Amniotic stem cell (primary cell): ENCODE data around the gene TSPOAP1.

Experiments
- DNase-seq: peaks from one replicate; lab custom pipeline; 2025; lab: John Stamatoyannopoulos, UW

TSPOAP1 gene

GRCh38 chr17:58275417-58275816 is 53.2 kb downstream of the TSPOAP1 start:
- no peak for DNase-seq

- DNase-seq = no peak
These were observed 55.0 kb downstream of the TSPOAP1 start for GRCh38 chr17:58273453-58274104.

DNA sequence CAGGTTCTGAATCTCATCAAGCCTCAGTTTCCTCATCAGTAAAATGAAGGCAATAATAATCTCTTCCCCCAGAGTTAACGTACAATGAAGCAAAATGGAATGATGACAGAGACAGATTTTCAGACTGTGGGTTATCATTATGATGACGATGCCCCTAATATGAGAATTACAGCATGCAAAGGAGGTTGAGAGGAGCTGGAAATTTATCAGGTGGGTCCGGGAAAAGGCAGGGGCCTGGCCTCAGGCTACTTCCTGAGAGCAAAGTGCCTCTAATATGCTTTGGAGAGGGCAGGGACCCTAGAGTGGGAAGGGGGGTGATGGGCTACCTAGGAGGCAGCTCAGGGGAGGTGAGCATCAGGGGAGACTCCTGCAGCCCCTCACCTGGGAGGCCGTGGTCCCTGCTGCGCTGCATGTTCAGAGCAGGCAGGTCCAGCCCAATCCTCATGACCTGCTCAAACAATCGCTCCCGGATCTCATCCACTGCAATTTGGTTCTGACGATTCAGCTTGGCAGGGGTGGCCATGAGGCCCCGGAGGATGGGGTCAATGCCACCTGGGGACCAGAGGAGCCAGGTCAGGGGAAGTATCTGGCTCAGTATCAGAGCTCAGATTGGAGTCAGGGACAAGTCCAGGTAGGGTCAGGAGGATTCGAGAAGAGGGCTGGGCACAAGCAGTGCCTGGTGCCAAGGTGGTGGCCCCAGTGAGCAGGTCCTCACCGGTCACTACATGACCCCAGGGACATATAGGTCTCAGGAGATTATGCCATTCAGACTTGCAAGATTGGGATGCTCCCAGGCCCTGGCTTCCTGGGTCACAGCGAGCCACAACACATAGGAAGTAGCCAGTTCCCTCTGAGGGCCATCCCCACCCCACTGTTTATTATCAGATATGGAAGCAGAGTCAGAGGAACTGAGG is 56.0 kb downstream of the TSPOAP1 start:
- DNase-seq = no peak

GRCh38 chr17:58271216-58271931 is 57.2 kb downstream of the TSPOAP1 start:
- DNase-seq = no peak

- no peak for DNase-seq
These were observed 57.9 kb downstream of the TSPOAP1 start for GRCh38 chr17:58270476-58271215.

DNA sequence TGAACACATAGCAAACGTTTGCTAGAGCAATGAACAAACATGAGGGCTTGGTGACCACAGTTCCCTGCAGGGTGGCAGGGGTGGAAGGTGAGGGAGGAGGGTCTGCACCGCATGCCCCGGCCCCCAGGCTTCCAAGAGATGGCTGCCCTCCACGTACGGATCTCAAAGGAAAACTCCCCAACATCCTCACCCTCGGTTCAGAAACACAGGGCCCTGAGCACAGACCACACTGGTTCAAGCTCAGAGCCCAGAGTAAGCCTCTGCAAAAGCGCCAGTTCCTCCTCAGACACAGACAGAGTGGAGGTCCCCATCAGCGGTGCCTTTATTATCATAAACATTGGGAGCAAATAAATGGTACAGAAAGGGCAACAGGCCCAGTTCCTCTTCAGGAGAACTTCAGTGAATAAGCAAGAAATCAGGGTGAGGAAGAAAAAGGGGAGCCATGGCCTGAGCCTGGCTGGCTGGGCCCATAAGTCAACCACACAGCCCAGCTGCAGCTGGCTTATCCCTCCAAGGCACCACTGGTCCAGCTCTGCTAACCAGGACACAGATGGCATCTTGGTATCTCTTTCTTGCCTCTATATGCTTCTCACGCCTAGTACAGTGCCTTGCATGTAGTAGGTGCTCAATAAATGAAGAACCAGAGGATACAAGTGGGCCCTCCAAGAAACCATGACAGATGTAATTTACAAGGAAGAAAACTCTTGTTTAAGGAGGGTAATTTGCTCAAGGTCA is 58.9 kb downstream of the TSPOAP1 start:
- no peak for DNase-seq

- DNase-seq = no peak
These were observed 59.6 kb downstream of the TSPOAP1 start for GRCh38 chr17:58268774-58269556.

DNA sequence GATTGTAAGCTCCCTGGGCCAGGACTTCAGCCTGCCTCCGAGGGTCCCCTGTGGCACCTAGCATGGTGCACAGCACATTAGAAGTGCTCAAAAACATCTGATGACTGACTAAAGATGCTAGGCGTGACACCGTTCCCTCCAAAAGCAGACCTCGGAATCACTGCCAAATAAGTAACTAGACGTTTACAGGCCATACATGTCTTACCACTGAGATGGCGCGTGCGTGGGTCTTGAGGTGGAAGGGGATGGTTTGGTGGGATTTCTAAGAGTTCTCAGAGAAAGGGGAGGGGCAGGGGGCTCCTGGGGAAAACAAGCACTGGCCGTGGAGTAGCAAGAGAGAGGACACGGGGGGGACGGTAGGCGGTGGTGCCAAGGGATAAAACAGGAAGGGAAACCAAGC is 60.3 kb downstream of the TSPOAP1 start:
- DNase-seq = no peak

DNA sequence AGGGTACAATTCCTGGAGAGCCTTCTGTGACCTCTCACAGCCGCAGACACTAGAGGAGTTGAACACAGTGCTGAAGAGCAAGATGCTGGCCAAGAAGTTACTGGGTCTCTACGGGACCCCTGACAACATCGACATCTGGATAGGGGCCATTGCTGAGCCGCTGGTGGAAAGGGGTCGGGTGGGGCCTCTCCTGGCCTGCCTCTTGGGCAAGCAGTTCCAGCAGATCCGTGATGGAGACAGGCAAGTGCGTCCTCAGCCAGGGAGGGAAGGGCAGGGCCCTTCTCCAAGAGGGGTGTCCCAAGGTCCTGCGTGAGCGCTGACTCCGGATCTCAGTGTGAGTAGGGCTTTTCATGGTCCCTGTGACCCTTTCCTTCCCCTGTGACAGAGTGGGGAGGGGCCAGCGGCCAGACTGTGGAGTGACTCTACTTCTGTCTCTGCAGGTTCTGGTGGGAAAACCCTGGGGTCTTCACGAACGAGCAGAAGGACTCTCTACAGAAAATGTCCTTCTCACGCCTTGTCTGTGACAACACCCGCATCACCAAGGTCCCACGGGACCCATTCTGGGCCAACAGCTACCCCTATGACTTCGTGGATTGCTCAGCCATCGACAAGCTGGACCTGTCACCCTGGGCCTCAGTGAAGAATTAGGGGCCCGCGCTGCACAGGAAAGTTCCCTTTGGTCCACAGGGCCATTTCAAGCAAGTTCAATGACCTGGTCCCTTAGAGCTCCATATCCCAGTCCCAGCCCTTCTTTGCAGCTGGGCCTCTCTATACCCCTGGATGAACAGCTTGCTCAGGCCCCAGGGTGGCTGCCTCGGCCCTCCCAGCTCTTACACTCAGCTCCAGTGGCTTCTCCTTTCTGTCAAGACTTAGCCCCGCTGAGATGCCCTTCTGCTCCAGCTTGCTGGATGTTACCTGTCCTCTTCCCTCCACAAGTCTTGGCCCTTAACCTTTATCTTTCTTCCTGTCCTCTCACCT is 61.0 kb downstream of the TSPOAP1 start:
- DNase-seq = no peak

GRCh38 chr17:58265902-58266875 is 62.4 kb downstream of the TSPOAP1 start:
- DNase-seq = no peak

DNA sequence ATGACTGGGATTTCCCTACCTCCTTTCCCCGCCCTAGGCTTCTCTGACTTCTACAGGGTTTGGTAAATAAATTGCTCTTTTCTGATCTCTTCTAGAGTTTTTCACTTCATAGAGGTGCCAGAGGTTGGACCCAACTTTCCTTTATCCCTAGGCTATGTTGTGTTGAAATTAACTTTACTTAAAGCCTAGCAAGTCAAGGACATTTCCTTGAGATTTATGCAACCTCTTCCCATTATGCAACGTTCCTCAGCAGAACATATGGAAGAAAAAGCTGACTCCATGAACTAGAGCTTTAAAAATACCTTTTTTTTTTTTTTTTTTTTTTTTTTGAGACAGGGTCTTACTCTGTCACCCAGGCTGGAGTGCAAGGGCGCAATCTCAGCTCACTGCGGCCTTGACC is 63.3 kb downstream of the TSPOAP1 start:
- no peak for DNase-seq

- no peak for DNase-seq
These were observed 64.0 kb downstream of the TSPOAP1 start for GRCh38 chr17:58264407-58265103.

DNA sequence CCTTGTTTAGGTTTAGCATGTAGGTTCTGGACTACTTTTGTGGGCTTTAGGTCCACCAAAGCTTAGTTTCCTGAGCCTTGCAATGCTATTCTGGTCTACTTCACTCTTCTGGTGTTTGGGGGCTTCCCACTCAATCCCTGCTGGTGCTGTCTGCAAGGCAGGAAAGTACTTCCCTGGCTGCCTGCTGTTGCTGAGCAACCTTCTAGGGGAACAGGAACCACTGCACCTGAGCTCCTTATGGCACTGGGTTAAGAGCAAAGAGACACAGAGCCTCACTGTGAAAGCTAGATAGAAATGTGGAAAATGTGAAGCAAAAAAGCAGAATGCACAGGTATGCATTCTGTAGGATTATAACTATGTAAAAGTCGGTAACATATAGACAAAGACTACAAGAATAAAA is 64.8 kb downstream of the TSPOAP1 start:
- DNase-seq = no peak

- DNase-seq = no peak
These were observed 66.4 kb downstream of the TSPOAP1 start for GRCh38 chr17:58262149-58262548.

DNA sequence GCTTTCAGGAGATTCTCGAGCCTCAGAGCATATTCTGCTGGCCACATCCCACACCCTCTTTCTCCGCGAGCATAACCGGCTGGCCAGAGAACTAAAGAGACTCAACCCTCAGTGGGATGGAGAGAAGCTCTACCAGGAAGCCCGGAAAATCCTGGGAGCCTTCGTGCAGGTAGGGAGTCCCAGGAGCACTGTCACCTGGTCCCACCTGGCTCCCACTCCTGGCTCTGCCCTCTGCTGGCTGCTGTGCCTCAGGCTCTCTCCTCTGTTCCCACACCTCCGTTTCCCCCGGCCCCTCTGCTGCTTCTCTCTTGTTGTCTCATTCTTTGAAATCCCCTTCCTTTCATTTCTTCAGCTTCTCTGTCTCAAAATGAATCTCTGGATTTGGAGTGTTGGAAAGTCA is 73.8 kb downstream of the TSPOAP1 start:
- no peak for DNase-seq

- DNase-seq = no peak
These were observed 75.5 kb downstream of the TSPOAP1 start for GRCh38 chr17:58253082-58253481.

DNA sequence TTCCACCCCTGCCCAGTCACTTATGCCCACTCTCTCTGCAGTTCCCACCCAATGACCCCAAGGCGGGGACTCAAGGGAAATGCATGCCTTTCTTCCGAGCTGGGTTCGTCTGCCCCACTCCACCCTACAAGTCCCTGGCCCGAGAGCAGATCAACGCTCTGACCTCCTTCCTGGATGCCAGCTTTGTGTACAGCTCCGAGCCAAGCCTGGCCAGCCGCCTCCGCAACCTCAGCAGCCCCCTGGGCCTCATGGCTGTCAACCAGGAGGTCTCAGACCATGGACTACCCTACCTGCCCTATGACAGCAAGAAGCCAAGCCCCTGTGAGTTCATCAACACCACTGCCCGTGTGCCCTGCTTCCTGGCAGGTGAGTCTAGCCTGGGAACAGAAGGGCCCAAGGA is 76.5 kb downstream of the TSPOAP1 start:
- DNase-seq = no peak
